ENCODE data around the gene PDGFB. TPM values are rescaled to one million over a fixed set of nuclear protein-coding genes. Genes with fewer than 3 reads are reported as not detected.
A peak's percentile ranks its signal among the peaks of the same experiment; 100 is the strongest.

PDGFB gene
- total RNA-seq, 1 donor from 2014 or later: 4.7 TPM

GRCh38 chr22:39238966-39239505, 5.7 kb downstream of the PDGFB start:
- Histone ChIP-seq H3K4me3 (no peak overlapping the region), H3K4me1 (peaks cover 94% of the 10 kb centered on the region), H3K9me3 (no peaks in the 10 kb centered on the region), H3K27ac (peak overlapping the region; percentile 79), H3K27me3 (no peaks in the 10 kb centered on the region), H3K36me3 (no peaks in the 10 kb centered on the region)
- intact Hi-C loops (cut with DNase I): loop anchor here (10.0 kb wide), 1 partner anchor 76 kb away; the partner anchor contains the start of gene RPL3
- TF ChIP-seq POLR2A (IDR thresholded peaks at IDR 0.05) (no peak), CTCF (IDR thresholded peaks at IDR 0.05) (no peak), POLR2AphosphoS5 (IDR thresholded peaks at IDR 0.05; ENCODE audit: insufficient read depth in 1 of 2, low read depth in 1 of 2) (no peak)
- no peak for DNase-seq (ENCODE audit: extremely low spot score in 2 of 2)

- Histone ChIP-seq H3K27me3 (no peaks in the 10 kb centered on the region), H3K9me3 (no peaks in the 10 kb centered on the region), H3K4me3 (no peak overlapping the region), H3K4me1 (peaks cover 93% of the 10 kb centered on the region), H3K27ac (peak overlapping the region; percentile 79), H3K36me3 (no peaks in the 10 kb centered on the region)
- TF ChIP-seq CTCF (IDR thresholded peaks at IDR 0.05): no peak
- no peak for TF ChIP-seq POLR2AphosphoS5 (IDR thresholded peaks at IDR 0.05; ENCODE audit: insufficient read depth in 1 of 2, low read depth in 1 of 2)
- no peak for TF ChIP-seq POLR2A (IDR thresholded peaks at IDR 0.05)
- intact Hi-C loops (cut with DNase I): loop anchor here (10.0 kb wide), 1 partner anchor 76 kb away; the partner anchor contains the start of gene RPL3
- DNase-seq (ENCODE audit: extremely low spot score in 2 of 2): no peak
Measured at GRCh38 chr22:39238561-39238960, 6.2 kb downstream of the PDGFB start.

- Histone ChIP-seq H3K9me3 (no peaks in the 10 kb centered on the region), H3K27me3 (no peaks in the 10 kb centered on the region), H3K36me3 (no peaks in the 10 kb centered on the region), H3K4me1 (peaks cover 88% of the 10 kb centered on the region), H3K4me3 (no peak overlapping the region), H3K27ac (peak overlapping the region; percentile 61)
- no peak for DNase-seq (ENCODE audit: extremely low spot score in 2 of 2)
- intact Hi-C loops (cut with DNase I): loop anchor here (10.0 kb wide), 1 partner anchor 77 kb away; the partner anchor contains the start of gene RPL3
- TF ChIP-seq CTCF (IDR thresholded peaks at IDR 0.05) (no peak), POLR2A (IDR thresholded peaks at IDR 0.05) (no peak), POLR2AphosphoS5 (IDR thresholded peaks at IDR 0.05; ENCODE audit: insufficient read depth in 1 of 2, low read depth in 1 of 2) (no peak)
Measured at GRCh38 chr22:39238101-39238466, 6.7 kb downstream of the PDGFB start.

- DNase-seq (ENCODE audit: extremely low spot score in 2 of 2): no peak
- no peaks in the 10 kb centered on the region for H3K9me3 ChIP-seq
- TF ChIP-seq POLR2A (IDR thresholded peaks at IDR 0.05) (no peak), CTCF (IDR thresholded peaks at IDR 0.05) (no peak), POLR2AphosphoS5 (IDR thresholded peaks at IDR 0.05; ENCODE audit: insufficient read depth in 1 of 2, low read depth in 1 of 2) (no peak)
- H3K4me1 ChIP-seq: peaks cover 82% of the 10 kb centered on the region
- intact Hi-C loops (cut with DNase I): loop anchor here (10.0 kb wide), 1 partner anchor 77 kb away; the partner anchor contains the start of gene RPL3
- no peaks in the 10 kb centered on the region for H3K27me3 ChIP-seq
- H3K4me3 ChIP-seq: no peak overlapping the region
- H3K27ac ChIP-seq: peak overlapping the region; percentile 61
- H3K36me3 ChIP-seq: no peaks in the 10 kb centered on the region
Measured at GRCh38 chr22:39237318-39238100, 7.3 kb downstream of the PDGFB start.

Data from vagina (tissue), 2 donors.